Muscle of back (tissue), 11 donors: Measurements from ENCODE around the gene IGF2R. TPM values are rescaled to one million over a fixed set of nuclear protein-coding genes. Genes with fewer than 3 reads are reported as not detected.
"Not testable (repeated sequence)": the region's sequence is repeated elsewhere in the genome, so short reads cannot be mapped to it uniquely, and the experiment has no call there.

Experiments used
- DNase-seq, 3 donors: peaks; one replicate each; pipeline versions ENCODE4 v3.0.0 to v3.0.0-alpha.2; 2013
- polyA plus RNA-seq, 10 donors: library from polyadenylated mRNA; unstranded; fragments of 120-200 nt; gene quantifications; one replicate each; pipeline ENCODE4 v1.2.1, GENCODE V29; 2013; ENCODE audit not compliant: insufficient read length in 10 of 10

IGF2R gene
- polyA plus RNA-seq, 10 donors = 114 to 143 (median 129) TPM

DNA sequence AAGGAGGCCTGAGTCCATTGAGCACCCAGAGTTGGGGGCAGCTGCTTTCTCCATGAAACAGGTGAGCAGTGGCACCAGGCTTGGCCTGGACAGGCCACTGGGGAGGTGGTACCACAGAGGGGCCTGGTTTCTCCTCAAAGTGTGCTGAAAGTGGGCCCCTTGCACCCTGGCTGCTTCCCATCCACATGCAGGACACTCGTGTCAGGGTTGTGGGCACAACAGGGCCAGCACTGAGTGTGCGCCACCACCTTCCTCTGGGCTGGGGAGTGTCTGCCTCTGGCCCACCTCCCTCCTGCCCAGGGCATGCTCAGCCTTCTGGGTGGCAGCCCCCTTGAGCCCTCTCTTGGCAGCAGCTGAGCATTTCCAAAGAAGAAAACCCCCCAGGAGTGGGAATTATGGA is 147.5 kb downstream of the IGF2R start:
- no peak for DNase-seq

DNA sequence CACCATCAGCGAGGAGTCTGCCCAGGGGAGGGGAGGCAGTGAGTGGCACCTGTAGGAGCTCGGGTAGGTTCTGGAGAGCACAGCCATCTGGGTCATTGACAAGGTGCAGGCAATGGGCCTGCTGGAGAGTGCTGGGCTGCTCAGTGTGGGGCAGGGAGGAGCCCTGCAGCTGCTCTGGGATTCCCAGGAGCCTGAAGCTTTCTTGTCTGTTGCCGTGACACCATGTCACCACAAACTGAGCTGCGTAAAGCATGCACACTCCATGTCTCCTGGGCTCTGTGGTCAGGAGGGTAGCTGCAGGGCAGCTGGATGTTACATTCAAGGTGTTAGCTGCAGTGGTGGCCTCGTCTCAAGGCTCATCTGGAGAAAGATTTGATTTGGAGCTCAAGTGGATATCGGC is 148.3 kb downstream of the IGF2R start:
- no peak for DNase-seq

GRCh38 chr6:160118620-160119229 is 149.8 kb downstream of the IGF2R start:
- no peak for DNase-seq

- DNase-seq = no peak
Measured at GRCh38 chr6:160120087-160120486, 151.2 kb downstream of the IGF2R start.

GRCh38 chr6:160121558-160121957 is 152.7 kb downstream of the IGF2R start, which contains the start of gene SLC22A1:
Gene SLC22A1 (plus strand): TSS chr6:160121815. CDS start chr6:160121936, 121 bp downstream.
- no peak for DNase-seq

DNA sequence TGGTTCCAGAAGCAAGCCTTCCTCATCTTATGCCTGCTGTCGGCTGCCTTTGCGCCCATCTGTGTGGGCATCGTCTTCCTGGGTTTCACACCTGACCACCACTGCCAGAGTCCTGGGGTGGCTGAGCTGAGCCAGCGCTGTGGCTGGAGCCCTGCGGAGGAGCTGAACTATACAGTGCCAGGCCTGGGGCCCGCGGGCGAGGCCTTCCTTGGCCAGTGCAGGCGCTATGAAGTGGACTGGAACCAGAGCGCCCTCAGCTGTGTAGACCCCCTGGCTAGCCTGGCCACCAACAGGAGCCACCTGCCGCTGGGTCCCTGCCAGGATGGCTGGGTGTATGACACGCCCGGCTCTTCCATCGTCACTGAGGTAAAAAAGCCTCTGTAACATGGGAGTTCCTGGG is 153.1 kb downstream of the IGF2R start:
- no peak for DNase-seq

- DNase-seq = no peak
Measured at GRCh38 chr6:160122744-160123143, 153.9 kb downstream of the IGF2R start.

- no peak for DNase-seq
Measured at GRCh38 chr6:160124007-160124406, 155.1 kb downstream of the IGF2R start.

- DNase-seq = no peak
Measured at GRCh38 chr6:160124605-160125004, 155.7 kb downstream of the IGF2R start.

DNA sequence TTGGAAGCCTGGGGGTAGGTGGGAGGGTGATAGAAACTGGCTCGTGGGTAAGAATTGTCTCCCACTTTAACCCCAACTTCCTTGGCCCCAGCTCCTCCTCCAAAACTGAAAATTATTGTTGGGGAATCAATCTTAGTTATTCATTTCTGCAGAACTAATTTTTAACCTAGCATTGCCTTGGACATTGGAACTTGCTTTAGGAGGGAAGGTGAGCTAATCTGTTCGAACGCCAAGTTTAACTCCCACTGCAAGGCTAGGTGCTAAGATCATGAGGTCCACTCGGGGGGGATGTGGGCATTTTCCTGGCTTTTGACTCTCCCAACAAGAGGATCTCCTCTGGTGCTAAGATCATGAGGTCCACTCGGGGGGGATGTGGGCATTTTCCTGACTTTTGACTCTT is 156.2 kb downstream of the IGF2R start:
- DNase-seq = not testable (repeated sequence)

DNA sequence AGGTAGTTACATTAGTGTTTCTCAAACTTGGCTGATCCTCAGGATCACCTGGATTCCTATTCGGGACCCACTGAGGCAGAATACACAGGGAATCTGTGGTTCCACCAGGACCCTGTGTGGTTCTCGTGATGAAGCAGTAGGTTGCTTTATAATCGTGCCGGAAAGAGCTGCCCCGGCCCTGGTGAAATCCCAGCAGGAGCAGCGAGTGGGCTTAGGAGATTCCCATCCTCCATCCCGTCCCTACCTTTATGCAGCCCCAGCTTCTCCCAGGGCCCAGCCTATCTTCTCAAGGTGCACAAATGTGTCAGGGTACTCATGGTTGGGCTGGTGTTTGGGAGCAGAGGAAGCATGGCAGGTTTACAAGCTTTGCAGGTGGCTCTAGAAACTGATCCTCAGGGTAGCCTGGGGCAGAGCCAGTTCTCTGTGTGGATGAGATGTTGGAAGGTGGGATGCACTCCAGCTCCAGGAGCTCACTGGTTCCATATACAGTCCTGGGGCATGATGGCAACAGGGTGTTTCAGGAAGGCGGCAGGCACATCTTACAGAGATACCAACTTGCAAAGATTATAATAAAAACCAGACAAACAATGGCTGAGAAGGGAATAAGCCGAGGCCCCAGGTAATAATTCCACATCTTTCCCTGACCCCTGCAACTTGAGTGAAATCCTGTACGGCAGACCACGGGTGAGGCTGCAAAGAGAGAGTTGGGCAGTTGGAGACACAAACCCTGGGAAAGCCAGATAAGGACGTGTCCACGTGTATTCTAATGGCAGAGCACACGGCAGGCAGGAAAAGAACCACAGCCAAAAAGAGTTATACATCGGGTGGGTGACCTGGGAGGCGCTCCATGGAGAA is 158.6 kb downstream of the IGF2R start:
- DNase-seq = no peak

DNA sequence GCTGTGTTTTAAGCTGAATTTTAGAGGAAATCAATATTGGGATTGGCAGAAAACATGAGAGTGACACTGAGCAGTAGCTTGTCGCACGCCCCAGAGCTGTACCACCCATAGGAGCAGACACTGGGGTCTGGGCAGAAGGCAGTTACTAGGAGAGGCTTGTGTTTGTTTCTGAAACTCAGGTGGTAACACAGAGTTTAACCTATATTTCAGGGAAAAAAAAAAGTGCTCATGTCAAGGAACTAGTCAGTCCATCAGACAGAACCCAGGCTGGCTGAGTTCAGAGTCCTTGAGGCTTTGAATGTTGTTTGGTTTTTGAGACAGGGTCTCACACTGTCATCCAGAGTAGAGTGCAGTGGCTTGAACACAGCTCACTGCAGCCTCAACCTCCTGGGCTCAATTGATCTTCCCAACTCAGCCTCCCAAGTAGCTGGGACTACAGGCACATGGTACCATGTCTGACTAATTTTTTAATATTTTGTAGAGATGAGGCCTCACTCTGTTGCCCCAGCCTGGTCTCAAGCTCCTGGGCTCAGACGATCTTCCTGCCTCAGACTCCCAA is 159.3 kb downstream of the IGF2R start:
- DNase-seq = no peak

DNA sequence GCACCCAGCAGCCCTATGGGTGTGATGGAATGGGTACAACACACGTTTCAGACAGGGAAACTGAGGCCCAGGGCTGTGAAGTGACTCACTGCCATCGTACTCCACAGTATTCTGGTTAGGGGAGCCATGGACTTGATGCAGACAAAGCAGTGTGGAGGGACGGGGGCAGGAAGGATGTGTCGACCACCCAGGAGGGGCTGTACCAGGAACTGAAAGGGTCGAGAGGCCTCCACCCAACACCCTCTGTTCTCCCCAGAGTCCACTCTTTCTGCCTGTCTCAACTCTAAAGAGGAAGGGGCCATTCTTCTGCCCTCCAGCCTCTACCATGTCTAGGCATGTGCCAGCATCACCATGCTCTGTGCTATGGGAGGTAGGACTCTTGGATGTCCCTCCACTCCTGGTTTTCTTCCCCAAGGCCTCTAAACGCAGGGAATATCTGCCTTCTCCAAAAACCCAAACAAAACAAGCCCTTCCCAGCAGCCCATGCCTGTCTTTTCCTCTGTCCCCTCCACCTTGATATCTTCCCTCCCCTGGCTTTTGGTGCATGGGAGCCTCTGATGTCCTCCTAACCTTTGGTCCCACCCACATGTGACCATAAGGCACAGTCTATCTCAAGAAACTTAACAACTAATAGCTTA is 160.1 kb downstream of the IGF2R start:
- no peak for DNase-seq

DNA sequence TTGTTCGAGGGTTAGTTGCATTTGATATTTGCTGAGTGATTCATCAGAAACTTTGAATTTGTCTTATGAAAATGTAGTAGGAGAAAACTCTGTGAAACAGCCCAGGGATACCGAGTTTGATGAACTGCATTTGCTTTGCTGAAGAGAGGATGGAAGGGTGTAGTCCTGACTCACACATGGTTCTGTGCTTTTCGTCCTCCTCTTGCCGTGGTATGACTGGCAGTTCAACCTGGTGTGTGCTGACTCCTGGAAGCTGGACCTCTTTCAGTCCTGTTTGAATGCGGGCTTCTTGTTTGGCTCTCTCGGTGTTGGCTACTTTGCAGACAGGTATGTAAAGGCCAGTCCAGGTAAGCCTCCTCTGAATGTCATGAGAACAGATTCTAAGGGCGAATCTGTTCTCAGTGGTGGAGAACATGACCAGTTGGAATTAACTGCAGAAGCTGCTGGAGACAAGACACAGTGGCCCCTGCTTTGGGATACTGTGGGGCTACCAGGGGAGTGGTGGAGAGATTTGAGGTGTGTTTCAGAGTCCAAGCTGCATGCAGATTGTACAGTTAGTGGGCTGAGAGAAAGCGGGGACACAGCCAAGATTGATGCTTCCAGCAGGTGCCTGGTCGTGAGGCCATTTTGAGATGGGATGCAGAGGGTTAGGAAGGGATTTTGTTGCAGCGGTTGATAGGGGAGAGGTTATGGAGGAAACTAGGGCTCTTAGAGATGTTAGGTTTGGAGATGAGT is 161.2 kb downstream of the IGF2R start:
- DNase-seq = no peak

- no peak for DNase-seq
Measured at GRCh38 chr6:160130729-160131484, 162.0 kb downstream of the IGF2R start.

GRCh38 chr6:160131636-160132296 is 162.9 kb downstream of the IGF2R start:
- DNase-seq = no peak

- no peak for DNase-seq
Measured at GRCh38 chr6:160132297-160132637, 163.4 kb downstream of the IGF2R start.

- no peak for DNase-seq
Measured at GRCh38 chr6:160132776-160133338, 164.0 kb downstream of the IGF2R start.

DNA sequence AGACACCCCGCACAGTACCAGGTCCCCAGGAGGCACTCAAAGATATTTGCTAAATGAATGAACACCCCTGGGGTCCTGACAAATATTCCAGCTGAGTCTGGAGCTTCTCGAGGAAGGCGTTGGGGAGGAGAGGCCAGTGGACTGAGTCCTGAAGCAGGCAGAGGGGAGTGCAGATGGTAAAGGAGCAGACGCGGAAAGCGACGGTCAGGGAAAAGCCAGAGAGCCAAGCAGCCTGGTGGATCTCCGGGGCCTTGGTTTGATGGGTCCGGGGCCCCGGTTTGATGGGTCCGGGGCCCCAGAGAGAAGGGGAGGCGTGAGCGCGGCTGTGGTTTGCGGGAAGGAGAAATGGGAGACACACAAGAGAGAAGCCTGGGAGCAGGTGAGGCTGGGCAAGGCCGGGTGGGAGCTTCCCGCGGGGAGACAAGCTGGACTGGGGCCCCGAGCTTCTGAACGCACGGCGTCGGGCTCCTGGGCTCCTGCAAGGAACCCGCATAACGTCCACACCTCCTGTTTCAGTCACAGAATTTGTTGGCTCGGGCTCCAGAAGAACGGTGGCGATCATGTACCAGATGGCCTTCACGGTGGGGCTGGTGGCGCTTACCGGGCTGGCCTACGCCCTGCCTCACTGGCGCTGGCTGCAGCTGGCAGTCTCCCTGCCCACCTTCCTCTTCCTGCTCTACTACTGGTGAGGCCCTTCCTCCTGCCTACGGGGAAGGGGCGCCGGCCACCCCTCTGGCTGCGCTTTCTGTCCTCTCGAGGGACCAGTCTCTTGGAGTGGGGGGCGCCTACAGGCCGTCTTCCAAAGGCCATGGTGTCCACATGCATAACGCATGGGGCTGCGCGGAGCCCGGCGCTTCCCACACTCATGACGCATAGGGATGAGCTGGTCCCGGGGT is 164.8 kb downstream of the IGF2R start:
- DNase-seq = no peak
